ENCODE measurements around the gene BICC1. TPM values are rescaled to one million over a fixed set of nuclear protein-coding genes. Genes with fewer than 3 reads are reported as not detected.

BICC1 gene
- total RNA-seq, 1 experiment from 2014 or later = 0.57 TPM

- no peak for TF ChIP-seq CTCF (conservative IDR thresholded peaks at IDR 0.05)
- no peak overlapping the region for H3K27ac Mint-ChIP-seq
- Histone ChIP-seq H3K27ac (ENCODE audit: insufficient read length, low read depth, low read length) (no peak overlapping the region), H3K56ac (ENCODE audit: insufficient read length, low read depth, low read length) (no peak overlapping the region), H3K23me2 (ENCODE audit: insufficient read length, low read depth, low read length, poor library complexity, severe bottlenecking) (no peaks in the 10 kb centered on the region), H3K27me3 (ENCODE audit: insufficient read depth, low read length) (no peaks in the 10 kb centered on the region), H3K23ac (ENCODE audit: insufficient read length, low read depth, low read length) (no peak overlapping the region), H2BK20ac (ENCODE audit: low read depth, low read length, poor library complexity, severe bottlenecking) (no peak overlapping the region), H3K79me2 (ENCODE audit: insufficient read depth, low read length) (no peaks in the 10 kb centered on the region), H3K9ac (ENCODE audit: extremely low read depth, insufficient read length, low read length) (no peak overlapping the region), H3K79me1 (ENCODE audit: insufficient read depth, low read depth, low read length, poor library complexity, severe bottlenecking) (no peaks in the 10 kb centered on the region), H3K4me1 (ENCODE audit: insufficient read depth, low read length) (no peaks in the 10 kb centered on the region), H4K8ac (replicated peaks; ENCODE audit: insufficient read length, low read depth, low read length) (no peak overlapping the region), H3K4me2 (ENCODE audit: insufficient read depth, insufficient read length, low read length) (no peak overlapping the region), H2BK5ac (ENCODE audit: insufficient read length, low read length) (no peak overlapping the region), H2AK5ac (ENCODE audit: insufficient read length, low read length) (no peak overlapping the region), H2AFZ (ENCODE audit: low read length) (no peak overlapping the region), H4K91ac (ENCODE audit: insufficient read length, low read depth, low read length) (no peak overlapping the region), H2BK15ac (ENCODE audit: low read depth, low read length) (no peak overlapping the region), H2BK120ac (ENCODE audit: low read depth, low read length, poor library complexity, severe bottlenecking) (no peak overlapping the region), H3K18ac (ENCODE audit: insufficient read length, low read depth, low read length) (no peak overlapping the region), H3K4ac (ENCODE audit: low read depth, low read length) (no peak overlapping the region), H3T11ph (ENCODE audit: low read length) (no peak overlapping the region), H2BK12ac (ENCODE audit: insufficient read length, low read depth, low read length) (no peak overlapping the region), H4K20me1 (ENCODE audit: control insufficient read depth, insufficient read depth, insufficient read length) (no peaks in the 10 kb centered on the region), H3K9me3 (ENCODE audit: control insufficient read depth, low read depth, low read length) (no peaks in the 10 kb centered on the region), H3K14ac (ENCODE audit: insufficient read depth, low read length) (no peak overlapping the region), H4K5ac (ENCODE audit: insufficient read length, low read depth, low read length) (no peak overlapping the region)
- WGBS (ENCODE audit: extremely low coverage, insufficient read length, low lambda C conversion rate) = no CpG with 5 or more reads among the region's 5 CpGs
- no peak for DNase-seq
- peaks cover 0 to 11% (median 0%) of the 10 kb centered on the region in 3 experiments; a peak in 4 of 7 replicates for H3K36me3 Mint-ChIP-seq (ENCODE audit: insufficient read depth in 1 of 3, low read depth in 3 of 3)
- H3K4me3 Mint-ChIP-seq = no peak overlapping the region
- no peaks in the 10 kb centered on the region for H3K4me1 Mint-ChIP-seq
- H3K27me3 Mint-ChIP-seq (ENCODE audit: low read depth) = no peaks in the 10 kb centered on the region
- H3K9me3 Mint-ChIP-seq = peaks cover 15 to 20% of the 10 kb centered on the region in 2 experiments
These were observed 44.0 kb downstream of the BICC1 start for GRCh38 chr10:58556516-58557165.

All from H9 (cell line).